Hematopoietic multipotent progenitor cell treated with erythropoietin and hydrocortisone succinate and interleukin-3 and kit ligand, for 8 days (in vitro differentiated cells): ENCODE results near the gene NGB.
"Not testable (repeated sequence)": the region's sequence is repeated elsewhere in the genome, so short reads cannot be mapped to it uniquely, and the experiment has no call there.

Source experiments
- DNase-seq: peaks from one replicate; pipeline ENCODE4 v3.0.0-alpha.2; 2015

NGB gene

DNA sequence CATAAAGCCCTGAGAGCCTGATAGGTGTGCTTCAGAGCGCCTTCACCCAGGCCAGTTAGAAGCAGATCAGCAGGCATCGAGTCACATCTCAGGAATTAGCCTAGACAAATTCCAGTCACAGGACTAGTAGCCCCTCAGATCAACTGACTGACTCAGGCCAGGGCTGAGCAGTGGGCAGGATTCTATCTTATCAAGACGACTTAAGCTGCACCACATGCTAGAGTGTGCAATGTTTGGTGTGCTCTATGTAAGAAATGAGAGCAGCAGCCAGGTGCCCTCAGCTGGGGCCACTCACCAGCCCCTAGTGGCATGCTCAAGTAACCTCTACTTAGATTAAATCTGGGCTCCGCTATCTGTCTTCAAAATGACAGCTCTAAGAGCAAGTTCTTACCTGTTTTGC lies 19.7 kb upstream of the NGB start:
- DNase-seq, result peak; percentile 3

DNA sequence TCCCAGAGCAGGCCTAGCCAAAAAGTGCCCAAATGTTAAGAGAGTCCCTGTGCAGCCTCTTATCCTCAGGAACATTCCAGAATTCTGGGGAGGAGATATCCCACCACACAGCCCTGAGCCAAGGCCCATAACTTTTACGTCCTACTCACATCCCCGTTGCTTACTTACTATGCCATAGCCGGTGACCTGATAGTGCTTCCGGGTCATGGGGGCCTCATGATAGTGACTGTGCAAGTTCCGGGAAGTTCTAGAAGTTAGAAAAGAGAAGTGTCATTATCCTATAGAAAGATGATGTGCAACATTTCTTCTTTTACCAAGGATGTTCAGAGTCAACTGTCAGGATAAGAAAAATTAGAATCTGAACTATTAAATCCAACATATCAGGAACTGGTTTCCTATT lies 15.6 kb upstream of the NGB start:
- DNase-seq, result no peak

DNA sequence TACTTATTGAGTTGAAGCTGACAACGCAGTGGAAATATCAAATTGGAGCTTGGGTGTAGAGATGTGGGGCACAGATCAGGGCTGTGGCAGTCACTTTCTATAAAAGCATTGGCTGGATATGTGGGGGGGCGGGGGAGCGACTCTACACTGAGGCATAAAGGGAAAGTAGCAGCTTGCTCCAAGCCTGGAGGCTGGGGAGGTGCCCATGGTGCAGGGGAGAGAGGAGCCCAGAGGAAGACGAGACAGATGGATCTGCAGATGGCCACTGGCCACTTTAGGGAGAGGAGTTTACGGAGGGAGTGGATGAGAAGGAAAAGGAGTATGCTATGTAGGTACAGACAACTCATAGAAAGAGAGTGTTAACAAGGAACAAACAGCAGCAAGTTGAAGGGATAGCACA lies 13.5 kb upstream of the NGB start:
- no peak for DNase-seq

DNA sequence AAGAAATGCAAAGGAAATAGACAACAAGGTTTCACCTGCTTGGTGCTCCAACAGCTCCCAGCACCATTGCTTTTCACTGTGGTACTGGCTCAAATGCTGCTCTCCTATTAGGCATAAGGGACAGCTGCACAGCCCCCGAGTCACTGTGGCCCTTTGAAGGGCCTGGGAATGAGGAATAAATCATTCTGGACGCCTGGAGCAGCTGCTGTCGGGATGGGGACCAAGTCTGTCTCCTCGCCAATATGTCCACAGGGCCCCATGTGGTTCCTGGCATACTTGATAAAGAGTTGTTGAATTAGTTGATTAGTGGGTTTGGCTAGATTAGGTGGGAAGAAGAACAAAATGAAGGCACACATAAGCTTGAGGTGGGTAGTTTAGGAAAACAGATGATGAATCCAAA lies 13.1 kb upstream of the NGB start:
- no peak for DNase-seq

DNA sequence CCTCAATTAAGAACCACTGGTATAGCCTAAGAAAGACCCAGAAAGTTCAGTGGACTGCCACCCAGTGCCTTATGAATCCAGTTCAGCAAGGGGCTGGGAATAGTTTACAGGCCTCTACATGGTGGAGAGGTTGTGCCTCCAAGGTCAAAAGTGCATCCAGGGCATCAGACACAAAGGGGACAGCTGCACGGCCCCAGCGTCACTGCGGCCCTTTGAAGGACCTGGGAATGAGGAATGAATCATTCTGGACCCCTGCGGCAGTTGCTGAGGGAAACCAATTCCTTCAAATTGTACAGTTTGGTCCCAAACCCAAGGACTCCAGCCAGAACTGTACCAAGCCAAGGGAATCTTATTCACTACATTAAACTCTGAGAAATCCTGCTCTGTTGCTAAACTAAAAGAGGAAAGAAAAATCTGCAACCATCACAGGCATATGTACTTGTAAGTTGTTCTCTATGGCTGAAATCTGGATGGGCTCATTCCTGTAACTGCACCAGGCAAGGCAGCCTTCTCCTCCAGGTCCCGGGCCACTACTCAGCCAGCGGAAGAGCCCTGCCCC lies 10.9 kb upstream of the NGB start:
- DNase-seq, result no peak

DNA sequence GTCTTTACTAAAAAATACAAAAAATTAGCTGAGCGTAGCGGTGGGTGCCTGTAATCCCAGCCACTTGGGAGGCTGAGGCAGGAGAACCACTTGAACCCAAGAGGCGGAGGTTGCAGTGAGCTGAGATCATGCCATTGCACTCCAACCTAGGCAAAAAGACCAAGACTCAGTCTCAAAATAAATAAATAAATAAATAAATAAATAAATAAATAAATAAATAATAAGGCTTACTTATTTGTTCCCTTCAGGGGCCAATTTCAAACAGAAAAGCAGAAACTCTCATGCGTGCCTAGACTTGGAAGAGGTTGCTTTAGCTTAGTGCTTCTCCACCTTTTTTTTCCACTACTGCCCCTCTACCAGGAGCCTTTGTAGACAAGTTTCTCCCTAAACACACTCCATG lies 9.9 kb upstream of the NGB start:
- not testable (repeated sequence) for DNase-seq

DNA sequence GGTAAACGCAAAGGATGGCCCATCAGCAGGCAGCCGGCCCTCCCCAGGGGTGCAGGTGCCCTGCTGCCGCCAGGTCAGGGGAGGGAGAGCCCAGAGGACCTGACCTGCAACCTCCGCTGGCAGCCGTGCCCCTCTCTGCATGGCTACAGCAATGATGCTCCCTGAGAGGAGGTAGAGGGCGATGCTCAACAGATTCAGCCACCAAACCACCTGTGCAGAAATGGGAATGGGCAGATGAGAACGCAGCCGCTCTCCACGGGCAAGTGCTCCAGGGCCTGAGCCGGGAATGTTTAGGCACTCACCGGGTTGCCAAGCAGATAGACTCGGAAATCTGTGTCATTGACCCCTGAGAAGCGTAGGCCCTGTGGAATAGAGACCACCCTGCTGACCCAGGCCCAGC lies 8.7 kb upstream of the NGB start:
- DNase-seq, result no peak

DNA sequence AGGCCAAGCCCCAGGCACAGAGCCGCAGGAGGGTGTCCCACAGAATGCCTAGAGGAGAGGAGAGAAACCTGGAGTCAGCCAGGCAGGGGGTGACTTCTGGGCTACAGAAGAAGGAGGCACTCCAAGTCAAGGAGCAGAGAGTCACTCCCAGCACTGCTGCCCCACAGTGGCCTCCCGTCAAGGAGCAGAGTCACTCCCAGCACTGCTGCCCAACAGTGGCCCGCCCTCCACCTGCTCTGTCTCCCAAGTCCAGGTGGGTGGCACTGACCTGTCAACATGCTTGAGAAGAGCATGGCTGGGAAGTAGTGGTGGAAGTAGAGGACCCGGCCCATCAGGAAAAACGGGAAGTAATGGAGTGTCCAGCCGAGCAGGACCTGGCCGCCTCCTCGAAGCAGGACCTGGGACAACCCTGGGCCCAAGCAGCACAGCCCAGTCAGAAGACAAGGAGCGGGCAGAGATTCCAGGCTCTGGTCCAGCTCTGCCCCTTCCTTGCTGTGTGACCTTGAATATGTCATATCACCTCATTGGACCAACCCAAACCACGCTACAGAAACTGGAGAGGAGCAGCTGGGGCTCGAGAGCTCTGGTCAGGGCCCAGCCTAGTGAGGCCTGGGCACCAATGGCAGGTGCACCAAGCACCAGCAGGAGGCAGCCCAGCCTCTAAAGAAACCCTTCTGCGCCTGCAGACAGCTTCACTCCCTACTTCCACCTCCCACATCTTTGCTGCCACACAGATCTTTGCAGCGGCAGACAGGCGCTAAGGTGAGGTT lies 7.6 kb upstream of the NGB start:
- DNase-seq, result no peak

DNA sequence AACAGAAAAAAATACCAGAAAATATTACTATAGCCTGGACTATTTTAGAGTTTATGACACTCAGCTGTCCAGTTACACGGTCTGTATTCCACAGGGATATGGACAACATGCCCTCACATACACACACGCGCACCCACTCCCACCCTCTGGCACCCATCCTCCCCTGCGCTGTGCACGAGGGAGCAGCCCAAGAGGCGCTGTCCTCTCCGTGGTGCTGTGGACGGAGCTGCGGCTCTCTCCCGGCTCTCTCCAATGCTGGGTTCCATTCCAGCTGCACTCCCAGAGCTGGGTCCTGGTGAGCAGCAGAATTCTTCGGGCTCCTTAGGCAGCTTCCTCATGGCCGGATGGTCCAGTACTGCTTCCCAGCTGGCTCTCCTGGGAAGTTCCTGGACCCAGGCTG lies 6.0 kb upstream of the NGB start:
- DNase-seq, result no peak

DNA sequence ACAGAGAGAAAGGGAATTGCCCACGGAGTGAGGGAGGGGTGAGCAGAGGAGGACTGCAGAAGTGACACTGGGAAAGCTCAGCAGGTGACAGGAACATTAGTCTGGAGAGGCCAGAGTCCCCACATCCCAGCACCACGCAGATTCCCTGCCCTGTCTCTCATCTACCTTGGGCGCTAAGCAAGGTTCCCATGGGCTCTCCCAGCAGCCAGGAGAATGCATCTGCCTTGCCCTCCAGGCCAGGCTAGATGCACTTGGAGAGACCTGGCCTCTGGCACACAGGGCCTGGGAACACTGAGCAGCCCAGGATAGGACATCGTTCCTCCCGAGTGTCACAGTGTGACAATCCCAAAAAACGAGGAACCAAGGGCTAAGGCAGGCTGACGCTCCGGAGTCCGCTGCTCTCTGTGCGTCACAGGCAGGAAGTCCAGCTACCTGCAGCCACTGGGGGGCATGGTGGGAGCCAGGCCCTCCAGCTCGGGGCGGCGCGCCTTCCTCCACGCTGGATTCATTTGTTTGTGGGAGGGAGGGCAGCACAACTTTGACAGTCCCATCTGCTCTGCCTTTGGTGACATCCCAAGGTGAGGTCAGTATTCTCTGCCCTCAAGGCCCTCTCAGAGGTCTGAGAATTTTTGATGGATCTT lies 5.4 kb upstream of the NGB start:
- no peak for DNase-seq

DNA sequence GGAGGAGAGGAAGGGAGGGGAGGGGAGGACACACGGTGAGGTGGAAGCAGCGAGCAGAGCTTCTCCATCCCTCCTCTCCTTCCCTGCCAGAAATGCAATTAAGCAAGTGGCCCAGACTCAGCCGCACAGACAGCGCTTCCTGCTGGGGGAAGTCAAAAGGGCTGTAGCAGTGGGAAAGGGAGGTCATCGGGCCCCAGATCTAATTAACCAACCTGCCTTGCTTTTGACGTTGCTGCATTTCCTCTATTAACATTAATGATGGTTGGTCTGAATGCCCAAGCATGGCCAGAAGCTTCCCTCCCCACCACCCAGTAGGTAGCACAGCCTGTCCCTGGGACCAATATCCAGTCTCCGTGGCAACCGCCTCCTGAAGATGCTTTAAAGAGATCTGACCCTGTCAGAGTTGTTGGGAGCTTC lies 4.6 kb upstream of the NGB start:
- no peak for DNase-seq

DNA sequence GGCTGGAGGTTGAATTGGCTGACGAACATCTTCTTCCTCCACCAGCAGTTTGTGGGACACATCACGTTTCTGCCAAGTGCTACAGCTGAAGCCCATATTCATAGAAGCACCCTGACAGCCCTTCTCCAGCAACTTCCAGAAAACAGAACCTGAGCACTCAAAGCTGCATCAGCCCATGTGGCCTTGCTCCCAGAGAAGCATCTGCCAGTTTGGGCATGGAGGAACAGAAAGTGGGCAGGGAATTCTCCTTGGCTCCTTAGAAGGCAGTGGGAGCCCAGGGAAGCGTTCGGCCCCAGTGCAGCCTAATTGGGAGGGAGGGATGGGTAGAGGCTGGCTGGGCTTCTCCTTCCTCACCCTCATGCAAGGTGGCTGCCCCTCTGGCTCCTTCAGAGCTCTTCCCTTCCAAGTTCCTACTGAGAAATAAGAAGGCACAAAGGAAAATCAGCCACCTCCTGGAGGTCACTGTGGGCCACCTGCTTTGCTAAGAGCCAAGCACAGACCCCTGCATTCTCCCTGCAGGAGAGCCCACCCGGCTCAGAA lies 4.1 kb upstream of the NGB start:
- DNase-seq, result no peak

DNA sequence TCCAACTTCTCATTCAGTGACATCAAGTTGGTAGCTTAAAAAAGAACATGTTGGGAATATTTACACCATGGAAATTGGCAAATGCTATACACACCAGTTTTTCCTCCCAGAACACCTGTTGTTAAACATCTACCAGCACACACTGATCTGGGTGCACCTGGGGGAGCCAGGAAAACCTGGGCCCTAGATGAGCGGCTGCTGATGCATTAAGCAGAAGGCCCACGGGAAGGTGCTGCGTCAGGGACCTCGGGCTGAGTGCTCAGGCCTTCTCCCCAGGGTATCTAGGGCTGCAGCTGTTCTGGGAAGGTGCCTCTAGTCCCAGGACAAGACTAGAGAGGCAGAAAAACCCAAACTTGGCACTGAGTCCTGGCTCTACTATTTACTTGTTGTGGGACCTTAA lies 2.8 kb upstream of the NGB start:
- DNase-seq, result no peak

DNA sequence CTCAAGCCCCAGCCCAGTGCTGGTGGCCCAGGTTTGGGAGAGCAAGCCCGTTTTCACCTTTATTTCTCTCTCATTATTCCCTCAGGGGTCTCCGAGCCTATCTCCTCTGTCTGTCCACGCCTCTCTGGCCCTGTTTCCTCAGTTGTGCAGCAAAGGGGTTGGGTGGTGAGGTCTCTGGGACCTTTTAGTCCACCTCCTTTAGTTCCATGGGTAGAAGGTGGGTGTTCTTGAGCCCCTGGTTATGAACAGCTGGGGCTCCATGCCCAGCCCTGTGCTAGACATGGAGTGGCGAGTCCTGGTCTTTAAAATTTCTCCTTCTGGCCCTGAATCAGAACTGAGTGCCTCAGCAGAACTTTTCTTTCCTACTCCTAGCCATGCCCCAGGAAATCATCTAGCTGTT lies 1.3 kb upstream of the NGB start:
- no peak for DNase-seq

DNA sequence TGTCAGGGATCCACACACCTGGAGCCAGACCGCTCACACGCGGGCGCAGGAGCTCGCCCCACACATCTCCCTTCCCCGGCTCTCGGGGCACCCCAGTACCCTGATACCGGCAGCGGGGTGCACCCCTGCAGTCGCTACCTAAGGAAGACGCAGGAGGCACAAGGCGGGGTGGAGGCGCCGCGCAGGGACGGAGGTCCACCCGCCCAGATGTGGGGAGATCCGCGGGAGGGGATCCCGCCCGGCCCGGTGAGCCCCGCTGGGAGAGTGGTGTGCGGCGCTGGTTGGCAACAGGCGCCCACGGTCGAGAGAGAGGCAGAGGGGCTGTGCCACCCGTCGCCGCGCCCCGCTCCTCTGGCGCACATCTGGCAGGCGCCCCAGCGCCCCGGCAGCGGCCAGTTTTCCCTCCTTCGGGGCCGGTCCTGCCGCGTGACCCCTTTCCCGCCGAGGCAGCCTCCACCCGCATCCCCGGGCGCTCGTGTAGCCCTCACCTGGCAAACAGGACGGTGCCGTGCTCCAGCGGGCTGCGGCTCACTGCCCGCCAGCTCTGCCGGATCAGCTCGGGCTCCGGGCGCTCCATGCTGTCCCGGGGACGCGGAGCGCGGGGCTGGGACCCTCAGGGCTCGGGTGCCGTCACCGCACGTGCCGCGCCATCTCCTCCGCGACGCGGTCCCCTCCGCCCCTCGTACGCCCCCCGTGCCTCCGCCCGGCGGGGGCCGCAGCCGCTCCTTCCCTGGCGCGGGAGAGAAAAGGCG lies 469 bp downstream of the NGB start:
- DNase-seq, result no peak

DNA sequence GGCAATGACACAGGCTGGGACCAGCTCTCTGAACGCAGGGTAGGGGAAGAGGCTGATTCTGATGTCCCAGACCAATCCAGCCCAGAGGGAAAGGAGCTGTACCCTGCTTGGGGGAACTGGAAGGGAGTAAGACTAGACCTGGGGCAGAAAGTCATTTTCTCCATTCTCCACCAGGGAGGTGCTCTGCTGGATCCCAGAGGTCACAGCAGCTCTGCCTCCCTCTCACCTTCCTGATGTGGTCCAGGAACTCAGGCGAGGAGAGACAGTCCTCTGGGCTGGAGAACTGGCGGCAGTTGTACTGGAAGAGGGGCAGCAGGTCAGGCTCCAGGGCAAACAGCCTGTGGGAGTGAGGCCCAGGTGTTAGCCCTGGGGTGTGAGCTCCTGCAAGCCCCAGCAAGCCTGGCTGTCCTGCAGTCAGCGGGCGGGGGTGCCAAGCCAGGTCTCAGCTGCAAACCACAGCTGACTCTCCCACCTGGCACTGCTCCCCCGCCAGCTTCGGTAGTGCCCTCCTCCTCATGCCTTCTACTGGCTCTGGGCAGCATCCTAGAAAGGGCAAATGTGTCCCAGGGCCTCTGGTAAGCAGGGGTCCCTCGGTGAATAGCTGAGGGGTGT lies 1.9 kb downstream of the NGB start:
- no peak for DNase-seq

DNA sequence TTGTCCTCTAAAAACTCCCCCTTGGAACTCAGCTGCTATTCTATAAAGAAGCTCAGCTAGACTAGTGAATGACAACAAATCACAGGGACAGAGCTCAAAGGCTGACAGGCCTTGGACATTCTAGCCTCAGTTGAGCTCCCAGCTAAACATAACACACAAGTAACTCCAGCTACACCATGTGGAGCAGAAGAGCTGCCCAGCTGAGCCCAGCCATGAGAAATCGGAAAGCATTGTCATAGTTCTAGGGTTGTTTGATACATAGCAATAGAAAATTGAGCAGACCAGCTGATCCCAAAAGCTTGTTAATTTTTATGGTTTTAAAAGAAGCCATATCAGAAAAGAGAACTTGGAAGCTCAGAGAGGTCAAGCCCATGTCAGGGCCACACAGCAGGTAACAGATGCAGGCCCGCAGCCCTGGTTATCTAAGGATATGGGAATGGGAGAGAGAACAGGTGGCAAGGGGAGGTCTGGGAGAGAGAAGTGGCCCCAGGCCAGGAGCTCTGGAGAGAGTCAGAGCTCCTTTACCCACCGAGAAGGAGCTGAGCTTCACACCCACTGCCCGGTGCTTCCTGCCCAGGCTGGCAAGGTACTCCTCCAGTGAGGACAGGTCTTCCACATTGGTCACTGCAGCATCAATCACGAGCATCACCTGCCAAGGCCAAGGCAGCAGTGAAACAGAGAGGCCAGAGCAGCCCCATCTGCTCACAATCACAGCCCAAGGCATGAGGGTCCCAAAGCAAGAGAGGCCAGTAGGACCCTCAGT lies 2.9 kb downstream of the NGB start:
- no peak for DNase-seq

DNA sequence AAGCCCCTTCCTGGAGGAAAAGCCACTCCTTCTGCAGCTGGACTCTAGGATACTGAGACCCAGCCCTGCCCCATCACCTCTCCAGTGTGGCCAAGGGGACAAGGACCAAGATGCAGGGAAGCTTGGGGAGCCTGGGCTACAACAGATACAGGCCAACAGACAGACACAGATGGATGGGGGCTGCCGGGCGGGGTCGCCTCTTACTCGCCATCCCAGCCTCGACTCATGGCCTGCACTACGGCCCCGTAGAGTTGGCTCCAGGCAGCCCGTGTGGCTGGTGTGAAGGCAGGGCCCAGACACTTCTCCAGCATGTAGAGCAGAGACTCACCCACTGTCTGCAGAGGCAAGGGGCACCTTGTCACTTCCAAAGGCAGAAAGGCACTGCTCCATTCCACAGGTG lies 4.7 kb downstream of the NGB start:
- no peak for DNase-seq

DNA sequence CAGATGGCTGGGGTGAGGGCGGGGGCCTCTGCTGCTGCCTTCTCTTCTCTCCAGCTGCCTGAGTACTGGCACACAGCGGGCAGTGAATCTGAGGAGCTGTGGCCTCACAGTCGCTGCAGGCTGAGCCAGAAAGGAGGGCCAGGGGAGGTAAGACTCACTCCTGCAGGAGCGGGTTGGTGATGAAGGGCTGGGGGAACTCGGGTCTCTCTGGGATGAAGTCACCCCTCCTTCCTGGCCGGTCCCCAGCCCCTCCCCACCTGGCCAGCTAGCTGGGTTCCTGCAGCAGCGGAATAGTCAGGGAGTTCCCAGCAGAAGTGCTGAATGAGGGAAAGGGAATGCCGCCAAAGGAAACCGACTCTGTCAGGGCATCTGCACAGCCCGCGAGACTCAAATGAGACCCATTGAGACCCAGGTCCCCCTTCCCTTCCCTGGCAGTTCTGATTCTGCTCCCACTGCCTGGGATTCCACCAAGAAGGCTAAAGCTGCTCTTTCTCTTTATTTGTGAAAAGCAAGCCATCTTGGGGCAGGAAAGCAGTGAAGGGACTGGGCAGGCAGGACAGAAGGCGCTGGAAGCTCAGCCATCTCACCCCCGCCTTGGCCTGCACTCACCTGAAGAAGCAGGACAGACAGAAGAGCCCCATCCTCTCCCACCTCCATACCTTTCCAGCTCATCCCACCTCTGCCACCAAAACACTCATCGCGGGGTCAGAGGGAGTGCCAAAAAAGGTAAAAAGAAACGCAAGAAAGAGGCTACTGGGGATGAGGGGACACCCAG lies 5.3 kb downstream of the NGB start:
- no peak for DNase-seq

DNA sequence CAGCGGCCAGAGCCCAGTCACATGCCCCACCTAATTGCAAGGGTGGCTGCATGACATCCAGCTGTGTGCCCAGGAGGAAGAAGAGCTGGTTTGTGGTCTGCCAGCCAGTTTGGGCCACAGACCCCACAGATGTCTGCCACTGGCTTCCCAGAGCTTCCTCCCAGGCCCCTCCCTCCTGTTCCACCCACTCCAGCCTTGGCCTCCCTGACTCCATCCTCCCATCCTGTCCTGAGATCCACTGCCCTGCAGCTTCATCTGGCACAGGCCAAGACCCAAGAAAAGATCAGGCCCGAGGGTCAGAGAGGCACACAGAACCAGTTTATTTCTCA lies 5.9 kb downstream of the NGB start:
- no peak for DNase-seq

DNA sequence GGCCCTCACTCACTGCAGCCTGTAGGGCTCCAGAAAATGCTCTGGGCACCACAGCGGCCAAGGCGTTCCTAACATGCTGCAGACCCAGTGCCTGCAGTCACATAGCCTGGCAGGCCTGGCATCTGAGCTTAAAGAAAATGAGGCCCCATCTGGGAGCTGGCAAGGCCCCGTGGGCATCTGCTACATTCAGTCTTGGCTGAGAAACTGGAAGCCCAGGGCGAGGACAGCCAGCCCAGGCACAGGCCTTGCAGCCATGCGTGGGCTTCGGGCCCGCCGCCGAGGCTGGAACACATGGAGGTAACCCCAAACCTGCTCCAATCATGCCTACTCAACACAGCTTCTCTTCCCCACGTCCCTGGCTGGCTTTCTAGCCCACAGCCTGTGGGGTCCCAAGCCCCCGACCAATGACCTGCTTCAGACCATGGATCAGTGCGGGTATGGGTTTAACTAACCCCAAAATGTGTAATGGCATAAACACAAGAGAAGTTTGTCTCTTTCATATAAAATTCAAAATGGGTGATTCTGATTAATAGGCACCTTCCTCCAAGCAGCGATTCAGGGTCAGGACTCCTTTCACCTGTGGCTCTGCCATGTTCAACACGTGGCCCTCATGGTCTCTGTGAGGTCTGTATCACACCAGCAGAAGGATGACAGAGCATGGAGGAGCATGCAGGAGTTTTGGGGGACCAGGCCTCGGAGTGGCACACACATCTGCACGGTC lies 6.4 kb downstream of the NGB start:
- no peak for DNase-seq
